Hepatocyte (in vitro differentiated cells): ENCODE results near the gene SNX9.

Source experiments
- CTCF ChIP-seq: fragments of 200-600 bp; sonication (generic); IDR thresholded peaks from 2 replicates; pipeline ENCODE4 v1.5.1; 2016; ENCODE audit warnings: antibody characterized with exemption, mild to moderate bottlenecking; ENCODE audit not compliant: poor library complexity
- EZH2phosphoT487 ChIP-seq: fragments of 200-600 bp; sonication (generic); IDR thresholded peaks from one replicate; pipeline ENCODE4 v1.6.1; 2018; ENCODE audit warnings: antibody characterized with exemption, mild to moderate bottlenecking, low read depth, moderate library complexity; ENCODE audit not compliant: unreplicated experiment, severe bottlenecking

GRCh38 chr6:157966589-157966977 is 143.5 kb downstream of the SNX9 start:
- no peak for TF ChIP-seq CTCF
- no peak for TF ChIP-seq EZH2phosphoT487
